HFFc6 (cell line): ENCODE measurements around the gene PHACTR1. TPM values are rescaled to one million over a fixed set of nuclear protein-coding genes. Genes with fewer than 3 reads are reported as not detected.

Source experiments
- DNase-seq: peaks from one replicate; pipeline ENCODE4 v3.0.0-alpha.2; 2018
- H3K27ac Mint-ChIP-seq: 2 replicates; pipeline ENCODE4 v1.8.0; 2020; ENCODE audit warnings: mild to moderate bottlenecking, mixed read lengths
- H3K27me3 Mint-ChIP-seq: 2 replicates; pipeline ENCODE4 v1.8.0; 2021; ENCODE audit warnings: mild to moderate bottlenecking, moderate library complexity, mixed read lengths; ENCODE audit not compliant: insufficient read depth
- H3K36me3 Mint-ChIP-seq: 2 replicates; pipeline ENCODE4 v1.8.0; 2021; ENCODE audit warnings: low read depth, mixed read lengths
- H3K4me1 Mint-ChIP-seq: 2 replicates; pipeline ENCODE4 v1.8.0; 2020; ENCODE audit warnings: low read depth, mixed read lengths
- H3K4me3 Mint-ChIP-seq: 2 replicates; pipeline ENCODE4 v1.8.0; 2020; ENCODE audit warnings: mild to moderate bottlenecking, moderate library complexity, mixed read lengths
- H3K9me3 Mint-ChIP-seq: 2 replicates; pipeline ENCODE4 v1.8.0; 2020; ENCODE audit warnings: mild to moderate bottlenecking, mixed read lengths
- CTCF ChIP-seq: fragments of 200-600 bp; sonication (generic); IDR thresholded peaks from 2 replicates; pipeline ENCODE4 v1.5.0; 2021; ENCODE audit warnings: antibody characterized with exemption, mild to moderate bottlenecking
- total RNA-seq, 6 experiments: library from RNA; stranded (reverse); fragmentation: NEBNext Ultra II Directional; extraction: Animal tissue kit (Norgen Biotek cat#: 25700); gene quantifications; 2 replicates in 1 of 6; 3 replicates in 5 of 6; pipeline ENCODE4 v1.2.3, GENCODE V29; 2021

The PHACTR1 gene
- total RNA-seq, 6 experiments from 2014 or later, result 2.5 to 4.7 (median 3.9) TPM

DNA sequence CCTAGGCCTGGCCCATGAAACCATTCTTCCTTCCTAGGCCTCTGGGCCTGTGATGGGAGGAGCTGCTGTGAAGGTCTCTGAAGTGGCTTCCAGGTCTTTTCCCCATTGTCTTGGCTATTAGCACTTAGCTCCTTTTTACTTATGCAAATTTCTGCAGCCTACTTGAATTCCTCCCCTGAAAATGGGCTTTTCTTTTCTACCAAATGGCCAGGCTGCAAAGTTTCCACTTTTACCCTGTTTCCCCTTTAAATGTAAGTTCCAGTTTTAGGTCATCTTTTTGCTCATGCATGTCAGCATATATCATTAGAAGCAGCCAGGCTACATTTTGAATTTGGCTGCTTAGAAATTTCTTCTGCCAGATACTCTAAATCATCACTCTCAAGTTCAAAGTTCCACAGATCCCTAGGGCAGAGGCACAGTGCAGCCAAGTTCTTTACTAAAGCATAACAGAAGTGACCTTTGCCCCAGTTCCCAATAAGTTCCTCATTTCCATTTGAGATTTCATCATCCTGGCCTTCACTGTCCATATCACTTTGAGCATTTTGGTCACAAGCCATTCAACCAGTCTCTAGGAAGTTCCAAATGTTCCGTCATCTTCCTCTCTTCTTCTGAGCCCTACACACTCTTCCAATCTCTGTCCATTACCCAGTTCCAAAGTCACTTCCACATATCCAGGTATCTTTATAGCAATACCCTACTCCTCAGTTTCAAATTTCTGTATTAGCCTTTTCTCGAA is 539.9 kb downstream of the PHACTR1 start:
- Mint-ChIP-seq H3K4me3 (no peak overlapping the region), H3K27me3 (peaks cover 1% of the 10 kb centered on the region; the same call in 1 of the 2 replicates), H3K9me3 (no peaks in the 10 kb centered on the region), H3K36me3 (no peaks in the 10 kb centered on the region), H3K27ac (no peak overlapping the region), H3K4me1 (peaks cover 9% of the 10 kb centered on the region)
- no peak for TF ChIP-seq CTCF
- DNase-seq, result no peak

- peaks cover 25% of the 10 kb centered on the region for H3K4me1 Mint-ChIP-seq
- TF ChIP-seq CTCF, result no peak
- H3K4me3 Mint-ChIP-seq, result no peak overlapping the region
- H3K36me3 Mint-ChIP-seq, result no peaks in the 10 kb centered on the region
- no peak overlapping the region for H3K27ac Mint-ChIP-seq
- DNase-seq, result no peak
- peaks cover 1% of the 10 kb centered on the region; the same call in 1 of the 2 replicates for H3K27me3 Mint-ChIP-seq
- H3K9me3 Mint-ChIP-seq, result no peaks in the 10 kb centered on the region
Measured at GRCh38 chr6:13259393-13259792, 542.8 kb downstream of the PHACTR1 start.

DNA sequence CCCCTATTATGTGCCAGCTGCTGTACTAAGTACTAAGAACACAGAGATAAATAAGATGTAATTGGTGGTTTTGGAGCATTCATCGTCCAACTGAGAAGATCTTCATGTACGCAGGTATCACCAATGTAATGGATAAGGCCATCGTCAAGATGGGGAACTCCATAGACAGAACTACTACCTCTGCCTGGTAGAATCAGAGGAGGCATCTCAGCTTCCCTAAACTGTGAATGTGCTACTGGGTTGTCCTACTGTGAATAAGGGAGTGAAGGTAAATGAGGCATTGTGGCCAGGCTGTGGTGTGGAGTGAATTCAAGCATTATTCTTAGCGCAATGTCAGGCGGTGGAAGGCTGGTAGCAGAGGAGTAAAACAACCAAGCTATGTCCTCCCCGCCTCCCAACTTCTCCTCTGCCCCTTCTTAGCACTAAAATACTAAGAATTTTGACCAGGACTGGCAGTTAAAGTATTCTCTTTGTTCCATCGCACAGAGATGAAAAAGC is 543.6 kb downstream of the PHACTR1 start:
- Mint-ChIP-seq H3K4me3 (no peak overlapping the region), H3K9me3 (no peaks in the 10 kb centered on the region), H3K36me3 (no peaks in the 10 kb centered on the region; the same call in 1 of the 2 replicates), H3K27me3 (peaks cover 4% of the 10 kb centered on the region), H3K27ac (no peak overlapping the region), H3K4me1 (peaks cover 25% of the 10 kb centered on the region)
- no peak for DNase-seq
- no peak for TF ChIP-seq CTCF

DNA sequence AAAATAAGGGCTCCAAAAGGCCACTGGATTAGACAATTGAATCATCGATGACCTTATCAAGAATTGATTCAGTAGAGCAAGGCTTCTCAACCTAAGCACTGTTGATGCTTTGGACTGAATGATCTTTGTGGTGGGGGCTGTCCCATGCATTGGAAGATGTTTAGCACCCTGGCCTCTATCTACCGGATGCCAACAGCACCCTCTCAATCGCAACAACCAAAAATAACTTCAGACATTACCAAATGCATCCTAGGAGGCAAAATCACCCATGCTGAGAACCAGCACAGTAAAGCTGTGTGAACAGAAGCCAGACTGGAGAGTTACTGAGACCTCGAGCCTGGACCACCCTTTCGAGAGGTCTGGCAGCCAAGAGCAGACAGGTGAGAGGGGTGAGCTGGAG is 544.3 kb downstream of the PHACTR1 start:
- peaks cover 4% of the 10 kb centered on the region for H3K27me3 Mint-ChIP-seq
- H3K27ac Mint-ChIP-seq, result no peak overlapping the region
- no peak for TF ChIP-seq CTCF
- H3K4me1 Mint-ChIP-seq, result peaks cover 25% of the 10 kb centered on the region
- no peak overlapping the region for H3K4me3 Mint-ChIP-seq
- no peak for DNase-seq
- H3K36me3 Mint-ChIP-seq, result no peaks in the 10 kb centered on the region; the same call in 1 of the 2 replicates
- no peaks in the 10 kb centered on the region for H3K9me3 Mint-ChIP-seq

DNA sequence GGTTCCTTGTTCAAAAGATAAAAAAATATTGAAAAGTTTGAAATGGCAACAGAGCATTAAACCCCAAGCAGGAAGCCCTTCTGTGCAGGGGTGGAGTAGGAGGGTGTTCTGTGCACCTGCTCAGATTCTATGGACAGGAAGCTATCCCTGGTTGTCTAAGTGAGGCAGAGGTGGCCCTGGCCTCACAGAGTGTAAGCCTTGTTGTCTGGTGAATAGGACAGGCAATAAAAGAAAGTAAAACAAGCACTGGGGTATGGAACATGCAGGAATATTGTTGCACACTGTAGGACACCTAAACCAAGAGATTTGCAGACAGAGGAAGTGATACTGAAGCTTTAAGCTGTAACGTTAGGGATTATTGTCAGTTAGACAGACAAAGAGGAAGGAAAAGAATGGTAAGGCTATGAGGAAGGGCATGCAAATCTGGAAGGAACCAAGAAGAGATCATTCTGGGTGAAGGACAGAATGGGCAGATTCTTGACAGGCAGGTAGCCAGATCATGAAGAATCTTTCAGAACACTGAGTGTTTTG is 545.0 kb downstream of the PHACTR1 start:
- no peaks in the 10 kb centered on the region for H3K9me3 Mint-ChIP-seq
- H3K4me3 Mint-ChIP-seq, result no peak overlapping the region
- no peak for TF ChIP-seq CTCF

More for the DNA sequence above, 545.0 kb downstream of the PHACTR1 start:
- Mint-ChIP-seq H3K27me3 (peaks cover 4% of the 10 kb centered on the region), H3K27ac (no peak overlapping the region), H3K36me3 (peaks cover under 1% of the 10 kb centered on the region; the same call in 1 of the 2 replicates), H3K4me1 (peaks cover 21% of the 10 kb centered on the region)
- no peak for DNase-seq
